Left ventricle myocardium inferior (tissue), 1 donor: ENCODE data around the gene UQCRHL. TPM values are rescaled to one million over a fixed set of nuclear protein-coding genes. Genes with fewer than 3 reads are reported as not detected.

Source experiments
- DNase-seq: peaks from one replicate; pipeline ENCODE4 v3.0.0-alpha.2; 2020
- H3K27ac ChIP-seq: fragments of 200-600 bp; replicated peaks from 2 replicates; pipeline ENCODE4 v1.8.0; 2021
- H3K27me3 ChIP-seq: fragments of 200-600 bp; 2 replicates; pipeline ENCODE4 v1.8.0; 2021; ENCODE audit warnings: low read depth
- H3K36me3 ChIP-seq: fragments of 200-600 bp; 2 replicates; pipeline ENCODE4 v1.8.0; 2021
- H3K4me1 ChIP-seq: fragments of 200-600 bp; 2 replicates; pipeline ENCODE4 v1.8.0; 2021
- H3K4me3 ChIP-seq: fragments of 200-600 bp; 2 replicates; pipeline ENCODE4 v1.8.0; 2021; ENCODE audit warnings: mild to moderate bottlenecking, moderate library complexity
- H3K9me3 ChIP-seq: fragments of 200-600 bp; replicated peaks from 2 replicates; pipeline ENCODE4 v1.8.0; 2021
- CTCF ChIP-seq: fragments of 200-600 bp; IDR thresholded peaks from 2 replicates; pipeline ENCODE4 v1.8.0; 2021; ENCODE audit warnings: antibody characterized with exemption, mild to moderate bottlenecking, borderline replicate concordance
- intact Hi-C: fragments of 100-400 bp; cut with micrococcal nuclease; formaldehyde crosslinking; loops from one replicate; pipeline ENCODE4 v1.11.0; 2022
- total RNA-seq: library from RNA; stranded (reverse); fragmentation: NEBNext Ultra II Directional; extraction: Animal tissue kit (Norgen Biotek cat#: 25700); gene quantifications from one replicate; pipeline ENCODE4 v1.2.1, GENCODE V29; 2021
- donor health status: DM: no; HTN: yes; CAD: no; lungs with severe emphysema.

Gene UQCRHL
- total RNA-seq, 1 donor from 2014 or later: 6.0 TPM

GRCh38 chr1:15797614-15798390 is 9.6 kb downstream of the UQCRHL start:
- H3K27ac ChIP-seq: no peak overlapping the region
- no peak for TF ChIP-seq CTCF
- intact Hi-C loops: no loop called here
- no peak for DNase-seq
- no peaks in the 10 kb centered on the region for H3K9me3 ChIP-seq
- H3K4me1 ChIP-seq: peaks cover 27% of the 10 kb centered on the region
- H3K4me3 ChIP-seq: no peak overlapping the region
- H3K27me3 ChIP-seq: no peaks in the 10 kb centered on the region
- no peaks in the 10 kb centered on the region for H3K36me3 ChIP-seq

GRCh38 chr1:15796086-15796462 is 11.4 kb downstream of the UQCRHL start:
- H3K36me3 ChIP-seq: no peaks in the 10 kb centered on the region
- H3K27ac ChIP-seq: no peak overlapping the region
- no peak for DNase-seq
- H3K9me3 ChIP-seq: no peaks in the 10 kb centered on the region
- H3K27me3 ChIP-seq: no peaks in the 10 kb centered on the region
- no peak for TF ChIP-seq CTCF
- intact Hi-C loops: no loop called here
- H3K4me3 ChIP-seq: no peak overlapping the region
- H3K4me1 ChIP-seq: peaks cover 27% of the 10 kb centered on the region

- no peak for TF ChIP-seq CTCF
- Histone ChIP-seq H3K4me3 (no peak overlapping the region), H3K27ac (no peak overlapping the region), H3K9me3 (no peaks in the 10 kb centered on the region), H3K27me3 (no peaks in the 10 kb centered on the region), H3K36me3 (peaks cover 7% of the 10 kb centered on the region), H3K4me1 (peaks cover 11% of the 10 kb centered on the region)
- intact Hi-C loops: no loop called here
- DNase-seq: no peak
These were observed 18.7 kb downstream of the UQCRHL start for GRCh38 chr1:15788624-15789301.

GRCh38 chr1:15786581-15786980 is 20.9 kb downstream of the UQCRHL start:
- Histone ChIP-seq H3K9me3 (no peaks in the 10 kb centered on the region), H3K4me3 (no peak overlapping the region), H3K27ac (no peak overlapping the region), H3K4me1 (peaks cover 11% of the 10 kb centered on the region), H3K36me3 (peaks cover 16% of the 10 kb centered on the region), H3K27me3 (no peaks in the 10 kb centered on the region)
- intact Hi-C loops: no loop called here
- no peak for DNase-seq
- no peak for TF ChIP-seq CTCF

DNA sequence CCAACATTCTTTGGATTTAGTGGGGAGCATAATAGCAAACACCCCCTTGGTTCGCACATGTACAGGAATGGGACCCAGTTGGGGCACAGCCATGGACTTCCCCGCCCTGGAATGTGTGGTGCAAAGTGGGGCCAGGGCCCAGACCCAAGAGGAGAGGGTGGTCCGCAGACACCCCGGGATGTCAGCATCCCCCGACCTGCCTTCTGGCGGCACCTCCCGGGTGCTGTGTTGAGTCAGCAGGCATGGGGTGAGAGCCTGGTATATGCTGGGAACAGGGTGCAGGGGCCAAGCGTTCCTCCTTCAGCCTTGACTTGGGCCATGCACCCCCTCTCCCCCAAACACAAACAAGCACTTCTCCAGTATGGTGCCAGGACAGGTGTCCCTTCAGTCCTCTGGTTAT is 21.8 kb downstream of the UQCRHL start:
- H3K27me3 ChIP-seq: no peaks in the 10 kb centered on the region
- no peak overlapping the region for H3K27ac ChIP-seq
- peaks cover 25% of the 10 kb centered on the region for H3K36me3 ChIP-seq
- no peaks in the 10 kb centered on the region for H3K9me3 ChIP-seq
- peaks cover 11% of the 10 kb centered on the region for H3K4me1 ChIP-seq
- DNase-seq: no peak
- H3K4me3 ChIP-seq: no peak overlapping the region
- intact Hi-C loops: no loop called here
- no peak for TF ChIP-seq CTCF
